ENCODE measurements around the gene C1QB. TPM values are rescaled to one million over a fixed set of nuclear protein-coding genes. Genes with fewer than 3 reads are reported as not detected.
A peak's percentile ranks its signal among the peaks of the same experiment; 100 is the strongest.
"Not testable (repeated sequence)": the region's sequence is repeated elsewhere in the genome, so short reads cannot be mapped to it uniquely, and the experiment has no call there.

The C1QB gene
- total RNA-seq, 1 donor from 2014 or later, result not detected

GRCh38 chr1:22660716-22661241, 7.7 kb downstream of the C1QB start:
- TF ChIP-seq, protein P1, sequence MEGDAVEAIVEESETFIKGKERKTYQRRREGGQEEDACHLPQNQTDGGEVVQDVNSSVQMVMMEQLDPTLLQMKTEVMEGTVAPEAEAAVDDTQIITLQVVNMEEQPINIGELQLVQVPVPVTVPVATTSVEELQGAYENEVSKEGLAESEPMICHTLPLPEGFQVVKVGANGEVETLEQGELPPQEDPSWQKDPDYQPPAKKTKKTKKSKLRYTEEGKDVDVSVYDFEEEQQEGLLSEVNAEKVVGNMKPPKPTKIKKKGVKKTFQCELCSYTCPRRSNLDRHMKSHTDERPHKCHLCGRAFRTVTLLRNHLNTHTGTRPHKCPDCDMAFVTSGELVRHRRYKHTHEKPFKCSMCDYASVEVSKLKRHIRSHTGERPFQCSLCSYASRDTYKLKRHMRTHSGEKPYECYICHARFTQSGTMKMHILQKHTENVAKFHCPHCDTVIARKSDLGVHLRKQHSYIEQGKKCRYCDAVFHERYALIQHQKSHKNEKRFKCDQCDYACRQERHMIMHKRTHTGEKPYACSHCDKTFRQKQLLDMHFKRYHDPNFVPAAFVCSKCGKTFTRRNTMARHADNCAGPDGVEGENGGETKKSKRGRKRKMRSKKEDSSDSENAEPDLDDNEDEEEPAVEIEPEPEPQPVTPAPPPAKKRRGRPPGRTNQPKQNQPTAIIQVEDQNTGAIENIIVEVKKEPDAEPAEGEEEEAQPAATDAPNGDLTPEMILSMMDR (conservative IDR thresholded peaks at IDR 0.05; ENCODE audit: low read depth, low read length), result no peak
- no peak for DNase-seq (ENCODE audit: low read depth)
- H3K4me3 ChIP-seq (ENCODE audit: low read depth, low read length), result no peak overlapping the region

DNA sequence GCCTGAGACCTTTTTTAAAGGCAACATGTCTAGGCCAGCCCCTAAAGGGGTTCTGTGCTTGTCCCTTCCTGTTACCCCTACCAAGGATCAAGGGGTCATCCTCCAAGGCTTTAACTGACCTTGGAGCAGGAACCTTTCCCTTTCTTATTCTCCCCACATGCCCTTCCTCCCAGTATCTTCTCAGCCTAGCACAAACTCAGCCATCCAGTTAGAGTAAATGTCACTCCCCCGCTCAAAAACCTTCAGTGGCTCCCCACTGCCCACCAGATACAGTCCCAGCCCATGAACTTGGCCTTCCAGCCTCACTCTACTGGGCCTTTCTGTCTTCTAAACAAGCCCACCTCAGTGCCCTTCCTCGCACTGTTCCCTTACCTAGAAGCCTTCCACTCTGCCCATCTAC, 8.8 kb downstream of the C1QB start:
- no peak overlapping the region for H3K4me3 ChIP-seq (ENCODE audit: low read depth, low read length)
- TF ChIP-seq, protein P1 (conservative IDR thresholded peaks at IDR 0.05; ENCODE audit: low read depth, low read length), result no peak
- no peak for DNase-seq (ENCODE audit: low read depth)

- TF ChIP-seq, protein P1 (conservative IDR thresholded peaks at IDR 0.05; ENCODE audit: low read depth, low read length), result no peak
- DNase-seq (ENCODE audit: low read depth), result no peak
- no peak overlapping the region for H3K4me3 ChIP-seq (ENCODE audit: low read depth, low read length)
These were observed 9.3 kb downstream of the C1QB start for GRCh38 chr1:22662318-22662717.

DNA sequence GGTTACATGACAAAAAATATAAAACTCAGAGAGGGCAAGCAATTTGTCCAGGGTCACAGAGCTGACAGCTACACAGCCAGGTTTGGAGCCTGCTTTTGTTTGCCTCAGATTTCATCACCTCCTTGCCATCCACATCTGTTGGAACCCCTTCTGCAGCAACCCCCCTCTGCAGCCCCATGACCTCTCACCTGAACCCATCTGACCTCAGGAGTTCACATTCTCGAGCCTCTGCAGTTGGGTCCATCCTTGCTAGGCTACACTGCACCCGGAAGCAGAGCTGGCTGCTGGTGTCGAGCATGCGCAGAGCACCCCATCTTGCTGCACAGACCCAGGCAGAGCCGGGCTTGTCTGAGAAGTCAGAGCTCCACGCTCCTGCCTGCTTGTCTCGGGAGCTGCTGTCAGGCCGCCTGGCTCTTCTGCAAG, 10.0 kb downstream of the C1QB start:
- TF ChIP-seq, protein P1 (conservative IDR thresholded peaks at IDR 0.05; ENCODE audit: low read depth, low read length), result no peak
- no peak for DNase-seq (ENCODE audit: low read depth)
- H3K4me3 ChIP-seq (ENCODE audit: low read depth, low read length), result no peak overlapping the region

GRCh38 chr1:22665752-22666151, 12.7 kb downstream of the C1QB start:
- DNase-seq (ENCODE audit: low read depth), result no peak
- TF ChIP-seq, protein P1 (conservative IDR thresholded peaks at IDR 0.05; ENCODE audit: low read depth, low read length), result peak; percentile 73
- H3K4me3 ChIP-seq (ENCODE audit: low read depth, low read length), result no peak overlapping the region

GRCh38 chr1:22666412-22666811, 13.4 kb downstream of the C1QB start:
- H3K4me3 ChIP-seq (ENCODE audit: low read depth, low read length), result no peak overlapping the region
- TF ChIP-seq, protein P1 (conservative IDR thresholded peaks at IDR 0.05; ENCODE audit: low read depth, low read length), result no peak
- DNase-seq (ENCODE audit: low read depth), result no peak

DNA sequence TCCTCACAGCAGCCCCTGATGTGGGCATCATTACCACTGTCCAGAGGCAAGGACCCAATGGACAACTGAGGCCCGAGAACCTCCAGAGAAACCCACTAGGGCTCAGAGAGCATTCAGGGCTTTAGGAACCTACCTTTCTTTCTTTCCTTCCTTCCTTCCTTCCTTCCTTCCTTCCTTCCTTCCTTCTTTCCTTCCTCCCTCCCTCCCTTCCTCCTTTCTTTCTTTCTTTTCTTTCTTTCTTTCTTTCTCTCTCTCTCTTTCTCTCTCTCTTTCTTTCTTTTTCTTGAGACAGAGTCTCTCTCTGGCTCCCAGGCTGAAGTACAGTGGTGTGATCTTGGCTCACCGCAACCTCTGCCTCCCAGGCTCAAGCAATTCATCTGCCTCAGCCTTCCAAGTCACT, 15.8 kb downstream of the C1QB start:
- DNase-seq (ENCODE audit: low read depth); H3K4me3 ChIP-seq (ENCODE audit: low read depth, low read length): not testable (repeated sequence)
